HCT116 (cell line): ENCODE measurements around the gene HSDL2. TPM values are rescaled to one million over a fixed set of nuclear protein-coding genes. Genes with fewer than 3 reads are reported as not detected.

Experiments
- ATAC-seq: fragments of 200-7000 bp; cut with Tn5 transposase; 2 replicates; pipeline ENCODE4 v1.9.1; 2020; ENCODE audit warnings: mild to moderate bottlenecking, moderate library complexity
- BruUV-seq: library from RNA; stranded (reverse); fragments of 400-500 nt; replicated peaks from 2 replicates; lab custom pipeline; 2021; lab: Mats Ljungman, UMichigan
- CTCF ChIA-PET: fragments of 300-600 bp; sonication (Branson Sonifier 250); formaldehyde crosslinking; loops from one replicate; lab custom pipeline; 2021; ENCODE audit warnings: antibody characterized with exemption; lab: Charles Lee
- POLR2A ChIA-PET: fragments of 300-600, 350-600 bp; sonication (Branson Sonifier 250); formaldehyde crosslinking; loops from one replicate; lab custom pipeline; 2021; ENCODE audit warnings: antibody characterized with exemption; lab: Charles Lee
- RAD21 ChIA-PET, 2 experiments: fragments of 300-600 bp; sonication (Branson Sonifier 250); formaldehyde crosslinking; loops; one replicate each; lab custom pipeline; 2023; ENCODE audit warnings: low total read pairs in 2 of 2; ENCODE audit not compliant: uncharacterized antibody in 2 of 2, unreplicated experiment in 2 of 2, low non-redundant PET in 1 of 2; lab: Charles Lee
- DNase-seq: peaks from one replicate; pipeline ENCODE4 v3.0.0-alpha.2; 2010; ENCODE audit warnings: low read depth, low spot score
- H2AFZ ChIP-seq: fragments of 200-600 bp; shearing (Covaris generic), sonication (generic); 2 replicates; pipeline ENCODE4 v1.6.1; 2017; ENCODE audit warnings: low read depth, mixed run types, mixed read lengths, antibody characterized with exemption, low read length; ENCODE audit not compliant: poor library complexity, severe bottlenecking
- H3K27ac ChIP-seq: 2 replicates; pipeline ENCODE4 v1.5.1; 2012; ENCODE audit warnings: low read depth, low read length
- H3K27me3 ChIP-seq: fragments of 200-600 bp; sonication (generic); 2 replicates; pipeline ENCODE4 v1.6.1; 2016; ENCODE audit warnings: mixed run types, low read length, mixed read lengths; ENCODE audit not compliant: insufficient read depth
- H3K36me3 ChIP-seq, 2 experiments: fragments of 200-500 bp in 1 of 2; fragments of 200-600 bp in 1 of 2; sonication (Bioruptor generic) in 1 of 2; sonication (generic) in 1 of 2; 2 replicates each; pipeline versions ENCODE4 v1.5.1 to v1.6.1; 2014 to 2016; ENCODE audit warnings: low read length in 2 of 2, inconsistent platforms in 1 of 2, mixed read lengths in 1 of 2, mixed run types in 1 of 2; ENCODE audit not compliant: insufficient read depth in 2 of 2, control insufficient read depth in 1 of 2
- H3K4me1 ChIP-seq, 2 experiments: fragments of 200-600 bp in 1 of 2; sonication (generic) in 1 of 2; 2 replicates each; pipeline versions ENCODE4 v1.5.1 to v1.6.1; 2012 to 2017; ENCODE audit warnings: low read length in 2 of 2, inconsistent platforms in 1 of 2, mild to moderate bottlenecking in 1 of 2, mixed read lengths in 1 of 2, mixed run types in 1 of 2, moderate library complexity in 1 of 2; ENCODE audit not compliant: insufficient read depth in 2 of 2, control insufficient read depth in 1 of 2
- H3K4me2 ChIP-seq: fragments of 200-600 bp; sonication (generic); 2 replicates; pipeline ENCODE4 v1.6.1; 2017; ENCODE audit warnings: mixed run types, low read length, mixed read lengths
- H3K4me3 ChIP-seq, 2 experiments: fragments of 200-600 bp in 1 of 2; sonication (generic) in 1 of 2; replicated peaks in 1 of 2; 2 replicates each; pipeline ENCODE4 v1.5.1; 2011 to 2016; ENCODE audit warnings: low read length in 2 of 2, control low read depth in 1 of 2, low read depth in 1 of 2, mild to moderate bottlenecking in 1 of 2, mixed read lengths in 1 of 2, mixed run types in 1 of 2
- H3K79me2 ChIP-seq: fragments of 200-600 bp; sonication (generic); 2 replicates; pipeline ENCODE4 v1.6.1; 2017; ENCODE audit warnings: mild to moderate bottlenecking, mixed run types, low read length, moderate library complexity, mixed read lengths; ENCODE audit not compliant: insufficient read depth
- H3K9ac ChIP-seq: fragments of 200-600 bp; sonication (generic); 2 replicates; pipeline ENCODE4 v1.6.1; 2016; ENCODE audit warnings: low read length, mixed read lengths
- H3K9me2 ChIP-seq: fragments of 200-600 bp; sonication (generic), shearing (Covaris generic); 2 replicates; pipeline ENCODE4 v1.6.1; 2017; ENCODE audit warnings: mixed run types, mild to moderate bottlenecking, moderate library complexity; ENCODE audit not compliant: insufficient read depth
- H3K9me3 ChIP-seq, 2 experiments: fragments of 200-500 bp in 1 of 2; fragments of 200-600 bp in 1 of 2; sonication (Bioruptor generic) in 1 of 2; sonication (generic) in 1 of 2; 2 replicates each; pipeline ENCODE4 v1.6.1; 2014 to 2017; ENCODE audit warnings: low read length in 2 of 2, mixed read lengths in 2 of 2, inconsistent platforms in 1 of 2, low read depth in 1 of 2, mild to moderate bottlenecking in 1 of 2, mixed run types in 1 of 2, moderate library complexity in 1 of 2; ENCODE audit not compliant: control insufficient read depth in 1 of 2, insufficient read depth in 1 of 2
- H4K20me1 ChIP-seq: fragments of 200-600 bp; sonication (generic), shearing (Covaris generic); 2 replicates; pipeline ENCODE4 v1.6.1; 2017; ENCODE audit warnings: mixed run types, mild to moderate bottlenecking, moderate library complexity; ENCODE audit not compliant: insufficient read depth
- CEBPB ChIP-seq: IDR thresholded peaks from 2 replicates; pipeline ENCODE4 v1.6.1; 2012; ENCODE audit warnings: low read depth
- EGR1 ChIP-seq: IDR thresholded peaks from 2 replicates; pipeline ENCODE4 v1.6.1; 2012; ENCODE audit warnings: low read depth
- ELF1 ChIP-seq: IDR thresholded peaks from 2 replicates; pipeline ENCODE4 v1.6.1; 2012; ENCODE audit warnings: low read depth, borderline replicate concordance
- FOSL1 ChIP-seq: IDR thresholded peaks from 2 replicates; pipeline ENCODE4 v1.6.1; 2012; ENCODE audit warnings: low read depth
- JUND ChIP-seq: IDR thresholded peaks from 2 replicates; pipeline ENCODE4 v1.6.1; 2012
- POLR2A ChIP-seq: IDR thresholded peaks from 2 replicates; pipeline ENCODE4 v1.7.0; 2011; ENCODE audit warnings: borderline replicate concordance; ENCODE audit not compliant: insufficient read depth, insufficient read length; ENCODE audit errors: extremely low read depth
- POLR2AphosphoS5 ChIP-seq: IDR thresholded peaks from 2 replicates; pipeline ENCODE4 v1.6.1; 2011; ENCODE audit warnings: mild to moderate bottlenecking, low read depth, low read length, moderate library complexity
- RAD21 ChIP-seq: IDR thresholded peaks from 2 replicates; pipeline ENCODE4 v1.6.1; 2012; ENCODE audit warnings: low read depth, mild to moderate bottlenecking
- SIN3A ChIP-seq: IDR thresholded peaks from 2 replicates; pipeline ENCODE4 v1.6.1; 2012; ENCODE audit warnings: low read depth
- SRF ChIP-seq: IDR thresholded peaks from 2 replicates; pipeline ENCODE4 v1.6.1; 2012; ENCODE audit warnings: low read depth
- TCF7L2 ChIP-seq: IDR thresholded peaks from 2 replicates; pipeline ENCODE4 v1.7.0; 2011; ENCODE audit warnings: borderline replicate concordance, inconsistent platforms; ENCODE audit not compliant: insufficient read depth, insufficient read length; ENCODE audit errors: extremely low read depth
- YY1 ChIP-seq: IDR thresholded peaks from 2 replicates; pipeline ENCODE4 v1.6.1; 2011; ENCODE audit warnings: low read length, low read depth, moderate library complexity, mild to moderate bottlenecking; ENCODE audit not compliant: insufficient replicate concordance; ENCODE audit errors: extremely low read depth
- ZNF274 ChIP-seq: fragments of 200-500 bp; sonication (Bioruptor generic); IDR thresholded peaks from 2 replicates; pipeline ENCODE4 v1.6.1; 2014; ENCODE audit warnings: mild to moderate bottlenecking, low read depth, low read length, inconsistent platforms
- intact Hi-C: fragments of 100-400 bp; cut with micrococcal nuclease; formaldehyde crosslinking; loops from 2 replicates; pipeline ENCODE4 v1.10.0; 2022
- total RNA-seq: library from RNA; stranded (reverse); gene quantifications from one replicate; pipeline ENCODE4 v1.2.1, GENCODE V29; 2021; ENCODE audit not compliant: unreplicated experiment
- TF ChIP-seq, protein P1 (sequence below), 3 experiments: fragments of 200-600 bp in 1 of 3; sonication (generic) in 1 of 3; IDR thresholded peaks in 2 of 3; conservative IDR thresholded peaks in 1 of 3; 2 replicates each; pipeline ENCODE4 v1.5.1; 2012 to 2017; ENCODE audit warnings: low read depth in 2 of 3, low read length in 2 of 3, antibody characterized with exemption in 1 of 3, borderline replicate concordance in 1 of 3, control low read depth in 1 of 3, mild to moderate bottlenecking in 1 of 3, mixed read lengths in 1 of 3, mixed run types in 1 of 3, moderate library complexity in 1 of 3; ENCODE audit not compliant: insufficient read depth in 1 of 3
- TF ChIP-seq, protein P2 (sequence below): IDR thresholded peaks from 2 replicates; pipeline ENCODE4 v1.6.1; 2012; ENCODE audit warnings: low read depth

Gene HSDL2
- total RNA-seq, 1 experiment from 2014 or later, result 33.9 TPM

DNA sequence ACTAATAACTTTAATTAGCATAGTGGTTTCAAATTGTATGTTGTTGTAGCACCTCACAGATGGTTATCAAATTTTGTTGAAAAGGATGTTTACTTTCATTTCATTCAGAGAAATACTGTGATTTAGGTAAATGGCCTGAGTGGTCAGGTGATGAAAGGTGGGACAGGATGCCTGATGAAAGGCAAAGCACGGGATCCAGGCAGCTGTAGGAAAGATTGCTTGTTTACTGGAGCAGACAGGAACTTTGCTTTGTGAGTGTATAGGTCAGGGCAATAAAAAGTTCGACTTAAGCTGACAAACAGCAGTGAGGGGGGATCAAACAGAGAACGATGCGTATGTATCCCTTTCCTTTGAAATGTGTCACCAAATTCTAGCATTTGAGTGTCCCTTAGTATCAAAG, 125.7 kb downstream of the HSDL2 start:
- H3K4me2 ChIP-seq, result no peak overlapping the region

DNA sequence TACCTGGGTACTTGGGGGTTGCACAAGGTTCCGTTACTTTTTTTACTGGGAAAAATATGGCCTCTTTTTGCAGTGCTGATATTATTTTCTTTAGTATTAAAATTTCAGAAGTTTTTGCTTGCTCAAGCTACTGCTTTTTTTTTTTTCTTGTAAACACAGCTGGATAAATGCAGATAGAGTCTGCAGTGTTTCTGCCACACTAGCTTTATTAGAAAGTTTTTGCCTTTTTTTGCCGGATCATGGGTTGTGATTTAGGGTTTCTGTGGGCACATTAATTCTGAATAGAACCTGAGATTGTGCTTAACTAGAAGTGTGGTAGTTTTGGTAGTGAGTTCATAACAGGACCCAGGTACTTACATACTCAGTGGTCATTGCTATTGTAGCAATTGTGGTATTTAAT, 126.7 kb downstream of the HSDL2 start:
- no peaks in the 10 kb centered on the region for H3K4me1 ChIP-seq
- CTCF ChIA-PET, result no interaction called here
- no peak overlapping the region for H3K4me2 ChIP-seq
- RAD21 ChIA-PET, result no interaction called here
- H4K20me1 ChIP-seq, result no peaks in the 10 kb centered on the region
- no peaks in the 10 kb centered on the region for H3K9me2 ChIP-seq
- ATAC-seq (no peak), DNase-seq (no peak)
- H2AFZ ChIP-seq, result no peak overlapping the region
- no peak overlapping the region for H3K4me3 ChIP-seq
- H3K27me3 ChIP-seq, result no peaks in the 10 kb centered on the region
- H3K79me2 ChIP-seq, result peaks cover 22% of the 10 kb centered on the region
- no peaks in the 10 kb centered on the region for H3K9me3 ChIP-seq
- intact Hi-C loops, result no loop called here
- H3K27ac ChIP-seq, result no peak overlapping the region
- no peaks in the 10 kb centered on the region for H3K36me3 ChIP-seq
- no peak overlapping the region for H3K9ac ChIP-seq
- no TSS peak for BruUV-seq
- POLR2A ChIA-PET, result no interaction called here
- TF ChIP-seq RAD21, result no peak
- no peak for TF ChIP-seq SRF
- no peak for TF ChIP-seq FOSL1
- TF ChIP-seq, protein P1, sequence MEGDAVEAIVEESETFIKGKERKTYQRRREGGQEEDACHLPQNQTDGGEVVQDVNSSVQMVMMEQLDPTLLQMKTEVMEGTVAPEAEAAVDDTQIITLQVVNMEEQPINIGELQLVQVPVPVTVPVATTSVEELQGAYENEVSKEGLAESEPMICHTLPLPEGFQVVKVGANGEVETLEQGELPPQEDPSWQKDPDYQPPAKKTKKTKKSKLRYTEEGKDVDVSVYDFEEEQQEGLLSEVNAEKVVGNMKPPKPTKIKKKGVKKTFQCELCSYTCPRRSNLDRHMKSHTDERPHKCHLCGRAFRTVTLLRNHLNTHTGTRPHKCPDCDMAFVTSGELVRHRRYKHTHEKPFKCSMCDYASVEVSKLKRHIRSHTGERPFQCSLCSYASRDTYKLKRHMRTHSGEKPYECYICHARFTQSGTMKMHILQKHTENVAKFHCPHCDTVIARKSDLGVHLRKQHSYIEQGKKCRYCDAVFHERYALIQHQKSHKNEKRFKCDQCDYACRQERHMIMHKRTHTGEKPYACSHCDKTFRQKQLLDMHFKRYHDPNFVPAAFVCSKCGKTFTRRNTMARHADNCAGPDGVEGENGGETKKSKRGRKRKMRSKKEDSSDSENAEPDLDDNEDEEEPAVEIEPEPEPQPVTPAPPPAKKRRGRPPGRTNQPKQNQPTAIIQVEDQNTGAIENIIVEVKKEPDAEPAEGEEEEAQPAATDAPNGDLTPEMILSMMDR (IDR thresholded peaks at IDR 0.05 in 2 of 3, conservative IDR thresholded peaks at IDR 0.05 in 1 of 3; ENCODE audit: borderline replicate concordance in 1 of 3, insufficient read depth in 1 of 3, low read depth in 2 of 3, low read length in 2 of 3), result no peak
- no peak for TF ChIP-seq ELF1
- no peak for TF ChIP-seq CEBPB
- no peak for TF ChIP-seq POLR2AphosphoS5
- no peak for TF ChIP-seq YY1
- TF ChIP-seq TCF7L2, result no peak
- TF ChIP-seq SIN3A, result no peak
- TF ChIP-seq JUND, result no peak
- no peak for TF ChIP-seq EGR1
- TF ChIP-seq POLR2A, result no peak
- TF ChIP-seq ZNF274, result no peak

More for the DNA sequence above, 125.7 kb downstream of the HSDL2 start:
- H3K36me3 ChIP-seq, result no peaks in the 10 kb centered on the region
- POLR2A ChIA-PET, result no interaction called here
- H3K9ac ChIP-seq, result no peak overlapping the region
- no peak for TF ChIP-seq RAD21
- TF ChIP-seq, protein P2, sequence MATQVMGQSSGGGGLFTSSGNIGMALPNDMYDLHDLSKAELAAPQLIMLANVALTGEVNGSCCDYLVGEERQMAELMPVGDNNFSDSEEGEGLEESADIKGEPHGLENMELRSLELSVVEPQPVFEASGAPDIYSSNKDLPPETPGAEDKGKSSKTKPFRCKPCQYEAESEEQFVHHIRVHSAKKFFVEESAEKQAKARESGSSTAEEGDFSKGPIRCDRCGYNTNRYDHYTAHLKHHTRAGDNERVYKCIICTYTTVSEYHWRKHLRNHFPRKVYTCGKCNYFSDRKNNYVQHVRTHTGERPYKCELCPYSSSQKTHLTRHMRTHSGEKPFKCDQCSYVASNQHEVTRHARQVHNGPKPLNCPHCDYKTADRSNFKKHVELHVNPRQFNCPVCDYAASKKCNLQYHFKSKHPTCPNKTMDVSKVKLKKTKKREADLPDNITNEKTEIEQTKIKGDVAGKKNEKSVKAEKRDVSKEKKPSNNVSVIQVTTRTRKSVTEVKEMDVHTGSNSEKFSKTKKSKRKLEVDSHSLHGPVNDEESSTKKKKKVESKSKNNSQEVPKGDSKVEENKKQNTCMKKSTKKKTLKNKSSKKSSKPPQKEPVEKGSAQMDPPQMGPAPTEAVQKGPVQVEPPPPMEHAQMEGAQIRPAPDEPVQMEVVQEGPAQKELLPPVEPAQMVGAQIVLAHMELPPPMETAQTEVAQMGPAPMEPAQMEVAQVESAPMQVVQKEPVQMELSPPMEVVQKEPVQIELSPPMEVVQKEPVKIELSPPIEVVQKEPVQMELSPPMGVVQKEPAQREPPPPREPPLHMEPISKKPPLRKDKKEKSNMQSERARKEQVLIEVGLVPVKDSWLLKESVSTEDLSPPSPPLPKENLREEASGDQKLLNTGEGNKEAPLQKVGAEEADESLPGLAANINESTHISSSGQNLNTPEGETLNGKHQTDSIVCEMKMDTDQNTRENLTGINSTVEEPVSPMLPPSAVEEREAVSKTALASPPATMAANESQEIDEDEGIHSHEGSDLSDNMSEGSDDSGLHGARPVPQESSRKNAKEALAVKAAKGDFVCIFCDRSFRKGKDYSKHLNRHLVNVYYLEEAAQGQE, result no peak
- intact Hi-C loops, result no loop called here
- ATAC-seq, result no peak
- no peaks in the 10 kb centered on the region for H3K9me2 ChIP-seq
- no TSS peak for BruUV-seq
- RAD21 ChIA-PET, result no interaction called here
- no peaks in the 10 kb centered on the region for H3K9me3 ChIP-seq
- H3K79me2 ChIP-seq, result peaks cover 26% of the 10 kb centered on the region
- no peaks in the 10 kb centered on the region for H3K27me3 ChIP-seq
- DNase-seq, result no peak
- no peaks in the 10 kb centered on the region for H3K4me1 ChIP-seq
- CTCF ChIA-PET, result no interaction called here
- H3K27ac ChIP-seq, result no peak overlapping the region
- no peaks in the 10 kb centered on the region for H4K20me1 ChIP-seq
- H3K4me3 ChIP-seq, result no peak overlapping the region
- no peak overlapping the region for H2AFZ ChIP-seq
